ENCODE measurements around the gene UQCC2. TPM values are rescaled to one million over a fixed set of nuclear protein-coding genes. Genes with fewer than 3 reads are reported as not detected.

The UQCC2 gene
- 34.9 TPM for total RNA-seq

- DNase-seq (ENCODE audit: low spot score) = peak; percentile 98
- ATAC-seq = peak; percentile 97
Measured at GRCh38 chr6:33711140-33712129, at the start of gene UQCC2. UQCC2 (minus strand) TSS chr6:33711700; CDS start chr6:33711686, 14 bp downstream.

- no peak for DNase-seq (ENCODE audit: low spot score)
- no peak for ATAC-seq
Measured at GRCh38 chr6:33759887-33760629, 48.6 kb upstream of the UQCC2 start.

GRCh38 chr6:33758815-33759216 lies 47.3 kb upstream of the UQCC2 start:
- DNase-seq (ENCODE audit: low spot score) (no peak), ATAC-seq (no peak)

- ATAC-seq (no peak), DNase-seq (ENCODE audit: low spot score) (no peak)
Measured at GRCh38 chr6:33757906-33758305, 46.4 kb upstream of the UQCC2 start.

GRCh38 chr6:33757113-33757512 lies 45.6 kb upstream of the UQCC2 start:
- ATAC-seq (no peak), DNase-seq (ENCODE audit: low spot score) (no peak)

- no peak for ATAC-seq
- DNase-seq (ENCODE audit: low spot score) = no peak
Measured at GRCh38 chr6:33756211-33756954, 44.9 kb upstream of the UQCC2 start.

- DNase-seq (ENCODE audit: low spot score) (no peak), ATAC-seq (no peak)
Measured at GRCh38 chr6:33755070-33755869, 43.8 kb upstream of the UQCC2 start.

- no peak for DNase-seq (ENCODE audit: low spot score)
- no peak for ATAC-seq
Measured at GRCh38 chr6:33754222-33754621, 42.7 kb upstream of the UQCC2 start.

- no peak for ATAC-seq
- DNase-seq (ENCODE audit: low spot score) = no peak
Measured at GRCh38 chr6:33752646-33753015, 41.1 kb upstream of the UQCC2 start.

GRCh38 chr6:33751771-33752645 lies 40.5 kb upstream of the UQCC2 start:
- DNase-seq (ENCODE audit: low spot score) (no peak), ATAC-seq (no peak)

- peak; percentile 65 for DNase-seq (ENCODE audit: low spot score)
Measured at GRCh38 chr6:33750244-33750991, 38.9 kb upstream of the UQCC2 start.

GRCh38 chr6:33749401-33749800 lies 37.9 kb upstream of the UQCC2 start:
- DNase-seq (ENCODE audit: low spot score) (no peak), ATAC-seq (no peak)

More at GRCh38 chr6:33750244-33750991, 38.9 kb upstream of the UQCC2 start:
- ATAC-seq = peak; percentile 49

GRCh38 chr6:33748841-33749240 lies 37.3 kb upstream of the UQCC2 start:
- no peak for ATAC-seq

GRCh38 chr6:33747823-33748222 lies 36.3 kb upstream of the UQCC2 start:
- DNase-seq (ENCODE audit: low spot score) (no peak), ATAC-seq (no peak)

More at GRCh38 chr6:33748841-33749240, 37.3 kb upstream of the UQCC2 start:
- no peak for DNase-seq (ENCODE audit: low spot score)

GRCh38 chr6:33746651-33747100 lies 35.2 kb upstream of the UQCC2 start, which contains the start of gene IP6K3:
IP6K3 (minus strand) TSS chr6:33746905; CDS start chr6:33735476, 11,429 bp downstream.
- ATAC-seq (peak; percentile 49), DNase-seq (ENCODE audit: low spot score) (peak; percentile 68)

- ATAC-seq (peak; percentile 9), DNase-seq (ENCODE audit: low spot score) (no peak)
Measured at GRCh38 chr6:33746036-33746600, 34.6 kb upstream of the UQCC2 start.

GRCh38 chr6:33745548-33745947 lies 34.0 kb upstream of the UQCC2 start:
- ATAC-seq (peak; percentile 35), DNase-seq (ENCODE audit: low spot score) (no peak)

Data from left lobe of liver (tissue), 2 donors.